ENCODE results near the gene RASEF. TPM values are rescaled to one million over a fixed set of nuclear protein-coding genes. Genes with fewer than 3 reads are reported as not detected.
"Not testable (repeated sequence)": the region's sequence is repeated elsewhere in the genome, so short reads cannot be mapped to it uniquely, and the experiment has no call there.

Gene RASEF
- total and polyA plus RNA-seq, 2 donors (not counting 3 experiments of a cell fraction or from before 2014, with no cell fraction given), result 0.11 TPM; not detected in 1

GRCh38 chr9:83097633-83098032 lies 34.7 kb upstream of the RASEF start:
- dilution Hi-C loops (cut with MboI; ENCODE audit: extremely low pct_ligation_motif_present, low sequenced_read_pairs) (no loop called here), intact Hi-C loops (cut with micrococcal nuclease) (no loop called here)
- no peak for TF ChIP-seq MYC (IDR thresholded peaks at IDR 0.05; ENCODE audit: low read depth, low read length)
- TF ChIP-seq POLR2A (IDR thresholded peaks at IDR 0.05; ENCODE audit: low read depth, low read length), result no peak
- no peak for TF ChIP-seq FOS (IDR thresholded peaks at IDR 0.05; ENCODE audit: borderline replicate concordance, insufficient read depth, low read length)
- no peak for TF ChIP-seq EZH2 (IDR thresholded peaks at IDR 0.05; ENCODE audit: borderline replicate concordance, low read depth, low read length, severe bottlenecking)
- no peak for TF ChIP-seq JUN (IDR thresholded peaks at IDR 0.05; ENCODE audit: borderline replicate concordance, insufficient read depth, insufficient read length, low read depth)
- no peak for TF ChIP-seq GATA2 (IDR thresholded peaks at IDR 0.05; ENCODE audit: insufficient read depth, insufficient read length, low read depth, low read length)
- no peak for TF ChIP-seq POLR2AphosphoS5 (IDR thresholded peaks at IDR 0.05; ENCODE audit: insufficient read depth, low read depth, low read length)
- TF ChIP-seq, protein P1, sequence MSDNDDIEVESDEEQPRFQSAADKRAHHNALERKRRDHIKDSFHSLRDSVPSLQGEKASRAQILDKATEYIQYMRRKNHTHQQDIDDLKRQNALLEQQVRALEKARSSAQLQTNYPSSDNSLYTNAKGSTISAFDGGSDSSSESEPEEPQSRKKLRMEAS (IDR thresholded peaks at IDR 0.05; ENCODE audit: insufficient read depth, insufficient read length), result no peak
- TF ChIP-seq, protein P2, sequence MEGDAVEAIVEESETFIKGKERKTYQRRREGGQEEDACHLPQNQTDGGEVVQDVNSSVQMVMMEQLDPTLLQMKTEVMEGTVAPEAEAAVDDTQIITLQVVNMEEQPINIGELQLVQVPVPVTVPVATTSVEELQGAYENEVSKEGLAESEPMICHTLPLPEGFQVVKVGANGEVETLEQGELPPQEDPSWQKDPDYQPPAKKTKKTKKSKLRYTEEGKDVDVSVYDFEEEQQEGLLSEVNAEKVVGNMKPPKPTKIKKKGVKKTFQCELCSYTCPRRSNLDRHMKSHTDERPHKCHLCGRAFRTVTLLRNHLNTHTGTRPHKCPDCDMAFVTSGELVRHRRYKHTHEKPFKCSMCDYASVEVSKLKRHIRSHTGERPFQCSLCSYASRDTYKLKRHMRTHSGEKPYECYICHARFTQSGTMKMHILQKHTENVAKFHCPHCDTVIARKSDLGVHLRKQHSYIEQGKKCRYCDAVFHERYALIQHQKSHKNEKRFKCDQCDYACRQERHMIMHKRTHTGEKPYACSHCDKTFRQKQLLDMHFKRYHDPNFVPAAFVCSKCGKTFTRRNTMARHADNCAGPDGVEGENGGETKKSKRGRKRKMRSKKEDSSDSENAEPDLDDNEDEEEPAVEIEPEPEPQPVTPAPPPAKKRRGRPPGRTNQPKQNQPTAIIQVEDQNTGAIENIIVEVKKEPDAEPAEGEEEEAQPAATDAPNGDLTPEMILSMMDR (IDR thresholded peaks at IDR 0.05; ENCODE audit: extremely low read depth in 1 of 2, insufficient read depth in 1 of 2, low read depth in 1 of 2, low read length in 2 of 2), result no peak
- no peak overlapping the region for H2AFZ ChIP-seq (ENCODE audit: low read depth, low read length)
- no peak overlapping the region for H3K4me2 ChIP-seq (ENCODE audit: insufficient read depth, low read length)
- POLR2A ChIA-PET, result no interaction called here
- no peaks in the 10 kb centered on the region for H3K36me3 ChIP-seq (ENCODE audit: control insufficient read depth in 2 of 2, extremely low read depth in 1 of 2, insufficient read depth in 2 of 2, low read length in 2 of 2)
- no peaks in the 10 kb centered on the region for H3K9me3 ChIP-seq (replicated peaks; ENCODE audit: control insufficient read depth, insufficient read depth, low read length)
- H3K4me3 ChIP-seq (replicated peaks in 1 of 3; ENCODE audit: insufficient read depth in 1 of 3, low read depth in 1 of 3, low read length in 3 of 3), result no peak overlapping the region
- no peak overlapping the region for H3K27ac ChIP-seq (ENCODE audit: insufficient read depth, low read depth, low read length)
- no peaks in the 10 kb centered on the region for H3K9me1 ChIP-seq (replicated peaks; ENCODE audit: control insufficient read depth, extremely low read depth, insufficient read depth, low read length)
- H4K20me1 ChIP-seq (replicated peaks; ENCODE audit: control insufficient read depth, extremely low read depth, insufficient read depth, low read length), result no peaks in the 10 kb centered on the region
- H3K9ac ChIP-seq (replicated peaks; ENCODE audit: extremely low read depth, insufficient read depth, low read length), result no peak overlapping the region
- CTCF ChIA-PET, result no interaction called here
- H3K79me2 ChIP-seq (ENCODE audit: control insufficient read depth, insufficient read depth, low read length), result no peaks in the 10 kb centered on the region
- FAIRE-seq, result no peak
- H3K27me3 ChIP-seq (ENCODE audit: control insufficient read depth in 2 of 2, insufficient read depth in 2 of 2, low read length in 2 of 2), result no peaks in the 10 kb centered on the region
- no peak for DNase-seq (ENCODE audit: low read depth, low spot score)
- H3K4me1 ChIP-seq (ENCODE audit: control insufficient read depth, extremely low read depth, insufficient read depth, low read length), result no peaks in the 10 kb centered on the region
- no TSS peak for BruUV-seq (replicated peaks)

DNA sequence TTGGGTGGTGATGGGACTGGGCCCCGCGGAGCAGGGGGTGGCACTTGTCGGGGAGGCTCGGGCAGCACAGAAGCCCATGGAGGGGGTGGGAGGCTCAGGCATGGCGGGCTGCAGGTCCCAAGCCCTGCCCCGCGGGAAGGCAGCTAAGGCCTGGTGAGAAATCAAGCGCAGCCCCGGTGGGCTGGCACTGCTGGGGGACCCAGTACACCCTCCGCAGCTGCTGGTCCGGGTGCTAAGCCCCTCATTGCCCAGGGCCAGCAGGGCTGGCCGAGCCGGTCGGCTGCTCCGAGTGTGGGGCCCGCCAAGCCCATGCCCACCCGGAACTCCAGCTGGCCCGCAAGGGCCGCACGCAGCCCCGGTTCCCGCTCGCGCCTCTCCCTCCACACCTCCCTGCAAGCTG lies 30.4 kb upstream of the RASEF start:
- H3K27ac ChIP-seq (ENCODE audit: insufficient read depth, low read depth, low read length); H2AFZ ChIP-seq (ENCODE audit: low read depth, low read length); H3K36me3 ChIP-seq (ENCODE audit: control insufficient read depth in 2 of 2, extremely low read depth in 1 of 2, insufficient read depth in 2 of 2, low read length in 2 of 2); BruUV-seq (replicated peaks); H3K9ac ChIP-seq (replicated peaks; ENCODE audit: extremely low read depth, insufficient read depth, low read length); FAIRE-seq; CTCF ChIA-PET; POLR2A ChIA-PET; H4K20me1 ChIP-seq (replicated peaks; ENCODE audit: control insufficient read depth, extremely low read depth, insufficient read depth, low read length); H3K4me1 ChIP-seq (ENCODE audit: control insufficient read depth, extremely low read depth, insufficient read depth, low read length); H3K27me3 ChIP-seq (ENCODE audit: control insufficient read depth in 2 of 2, insufficient read depth in 2 of 2, low read length in 2 of 2); H3K79me2 ChIP-seq (ENCODE audit: control insufficient read depth, insufficient read depth, low read length); DNase-seq (ENCODE audit: low read depth, low spot score); H3K9me1 ChIP-seq (replicated peaks; ENCODE audit: control insufficient read depth, extremely low read depth, insufficient read depth, low read length); dilution Hi-C loops (cut with MboI; ENCODE audit: extremely low pct_ligation_motif_present, low sequenced_read_pairs); H3K9me3 ChIP-seq (replicated peaks; ENCODE audit: control insufficient read depth, insufficient read depth, low read length); H3K4me3 ChIP-seq (replicated peaks in 1 of 3; ENCODE audit: insufficient read depth in 1 of 3, low read depth in 1 of 3, low read length in 3 of 3); H3K4me2 ChIP-seq (ENCODE audit: insufficient read depth, low read length); intact Hi-C loops (cut with micrococcal nuclease): not testable (repeated sequence)
